ENCODE measurements around the gene TAF4B.
"Not testable (repeated sequence)": the region's sequence is repeated elsewhere in the genome, so short reads cannot be mapped to it uniquely, and the experiment has no call there.

The TAF4B gene

GRCh38 chr18:26226229-26227050 is at the start of gene TAF4B:
TSS of gene TAF4B (plus strand) at chr18:26226445. CDS start at chr18:26226934, 489 bp downstream.
- DNase-seq: peak; percentile 73

GRCh38 chr18:26181343-26181826 is 44.9 kb upstream of the TAF4B start:
- DNase-seq: no peak

GRCh38 chr18:26183395-26184112 is 42.7 kb upstream of the TAF4B start:
- DNase-seq: no peak

GRCh38 chr18:26185267-26185666 is 41.0 kb upstream of the TAF4B start:
- DNase-seq: no peak

- DNase-seq: no peak
These were observed 35.7 kb upstream of the TAF4B start for GRCh38 chr18:26190506-26190905.

- no peak for DNase-seq
These were observed 34.0 kb upstream of the TAF4B start for GRCh38 chr18:26192233-26192632.

GRCh38 chr18:26196605-26197004 is 29.6 kb upstream of the TAF4B start:
- no peak for DNase-seq

GRCh38 chr18:26202001-26202400 is 24.2 kb upstream of the TAF4B start:
- DNase-seq: not testable (repeated sequence)

- no peak for DNase-seq
These were observed 20.9 kb upstream of the TAF4B start for GRCh38 chr18:26205318-26205717.

- DNase-seq: no peak
These were observed 19.8 kb upstream of the TAF4B start for GRCh38 chr18:26206488-26206887.

- DNase-seq: no peak
These were observed 18.3 kb upstream of the TAF4B start for GRCh38 chr18:26207937-26208336.

- no peak for DNase-seq
These were observed 17.3 kb upstream of the TAF4B start for GRCh38 chr18:26208977-26209376.

- DNase-seq: no peak
These were observed 16.1 kb upstream of the TAF4B start for GRCh38 chr18:26210147-26210546.

- DNase-seq: no peak
These were observed 10.8 kb upstream of the TAF4B start for GRCh38 chr18:26215247-26215970.

GRCh38 chr18:26225022-26225693 is 1.1 kb upstream of the TAF4B start:
- no peak for DNase-seq

- no peak for DNase-seq
These were observed 373 bp upstream of the TAF4B start for GRCh38 chr18:26225915-26226228.

- no peak for DNase-seq
These were observed 916 bp downstream of the TAF4B start for GRCh38 chr18:26227051-26227670.

GRCh38 chr18:26228562-26229260 is 2.5 kb downstream of the TAF4B start:
- DNase-seq: no peak

GRCh38 chr18:26230497-26230896 is 4.3 kb downstream of the TAF4B start:
- no peak for DNase-seq

GRCh38 chr18:26233208-26233607 is 7.0 kb downstream of the TAF4B start:
- DNase-seq: no peak

- DNase-seq: not testable (repeated sequence)
These were observed 11.1 kb downstream of the TAF4B start for GRCh38 chr18:26237363-26237762.

GRCh38 chr18:26238718-26239117 is 12.5 kb downstream of the TAF4B start:
- not testable (repeated sequence) for DNase-seq
